Measurements from ENCODE around the gene SSB. TPM values are rescaled to one million over a fixed set of nuclear protein-coding genes. Genes with fewer than 3 reads are reported as not detected.

SSB gene
- total RNA-seq: 71.4 and 105 TPM in 2 replicates

GRCh38 chr2:169798718-169799592 is at the start of gene SSB:
TSS of gene SSB (plus strand) at chr2:169798871. CDS start at chr2:169800961, 2,090 bp downstream.

GRCh38 chr2:169824373-169825333 is 26.0 kb downstream of the SSB start, which contains the start of gene METTL5:
TSS of gene METTL5 (minus strand) at chr2:169824905. CDS start at chr2:169824597, 308 bp downstream.

GRCh38 chr2:169827272-169828140 is 28.8 kb downstream of the SSB start, which contains the start of gene UBR3:
TSS of gene UBR3 (plus strand) at chr2:169827454. CDS start at chr2:169827508, 54 bp downstream.

Other genes with a start within 250 kb of the SSB start
- 11.1 and 17.4 TPM in 2 replicates for gene FASTKD1, start 225.0 kb upstream of the SSB start, total RNA-seq
- gene PPIG, start 214.5 kb upstream of the SSB start, total RNA-seq: 18.4 and 26.9 TPM in 2 replicates
- not detected in 2 replicates for gene CFAP210, start 104.5 kb upstream of the SSB start, total RNA-seq
- gene PHOSPHO2, start 104.4 kb upstream of the SSB start, total RNA-seq: 2.7 and 3.3 TPM in 2 replicates
- 21.6 and 38.8 TPM in 2 replicates for gene KLHL23, start 65.0 kb upstream of the SSB start, total RNA-seq
- 27.2 and 31.2 TPM in 2 replicates for gene METTL5, start 26.0 kb downstream of the SSB start, total RNA-seq
- gene UBR3, start 28.6 kb downstream of the SSB start, total RNA-seq: 45.6 and 64.2 TPM in 2 replicates

Measured in dermis lymphatic vessel endothelial cell (primary cell).